ENCODE data around the gene TMEM14C. TPM values are rescaled to one million over a fixed set of nuclear protein-coding genes. Genes with fewer than 3 reads are reported as not detected.
A peak's percentile ranks its signal among the peaks of the same experiment; 100 is the strongest.
"Not testable (repeated sequence)": the region's sequence is repeated elsewhere in the genome, so short reads cannot be mapped to it uniquely, and the experiment has no call there.

TMEM14C gene
- total RNA-seq, 8 experiments from 2014 or later: 84.9 to 199 (median 119) TPM

- in situ Hi-C loops (cut with MboI; ENCODE audit: low pct_unique_long_range_greater_than_20kb in 2 of 9, low sequenced_read_pairs in 9 of 9, unreplicated experiment in 9 of 9): no loop called here
- Histone ChIP-seq H3K4me3 (no peak overlapping the region), H3K4me1 (replicated peaks in 1 of 2) (peaks cover 14 to 16% of the 10 kb centered on the region in 2 donors), H3K27ac (no peak overlapping the region)
- no peak for ATAC-seq (replicated peaks in 6 of 8)
- WGBS, 10 experiments: 72 to 100% (median 82%) methylated on average over 2 to 5 of the region's 6 CpGs; no CpG with 5 or more reads in 3 of the 10 experiments
Observed at GRCh38 chr6:10725044-10725443, 2.2 kb downstream of the TMEM14C start.

GRCh38 chr6:10725716-10726115, 2.8 kb downstream of the TMEM14C start:
- WGBS, 10 experiments: 70 to 100% (median 91%) methylated on average over 1 to 4 of the region's 9 CpGs; no CpG with 5 or more reads in 4 of the 10 experiments
- H3K4me1 ChIP-seq (replicated peaks in 1 of 2): peaks cover 14 to 16% of the 10 kb centered on the region in 2 donors
- in situ Hi-C loops (cut with MboI; ENCODE audit: low pct_unique_long_range_greater_than_20kb in 2 of 9, low sequenced_read_pairs in 9 of 9, unreplicated experiment in 9 of 9): no loop called here
- H3K27ac ChIP-seq: no peak overlapping the region
- no peak overlapping the region for H3K4me3 ChIP-seq
- ATAC-seq (replicated peaks in 6 of 8): no peak

GRCh38 chr6:10730254-10730653, 7.4 kb downstream of the TMEM14C start:
- H3K27ac ChIP-seq: no peak overlapping the region
- H3K4me3 ChIP-seq: no peak overlapping the region
- ATAC-seq (replicated peaks in 6 of 8): no peak
- in situ Hi-C loops (cut with MboI; ENCODE audit: low pct_unique_long_range_greater_than_20kb in 2 of 9, low sequenced_read_pairs in 9 of 9, unreplicated experiment in 9 of 9): no loop called here
- WGBS, 10 experiments: 62 to 100% (median 94%) methylated on average over 1 to 3 of the region's 3 CpGs; no CpG with 5 or more reads in 2 of the 10 experiments
- no peaks in the 10 kb centered on the region for H3K4me1 ChIP-seq (replicated peaks in 1 of 2)

- WGBS, 10 experiments: 88 to 100% (median 92%) methylated on average over 2 to 15 of the region's 17 CpGs; no CpG with 5 or more reads in 3 of the 10 experiments
- H3K27ac ChIP-seq: no peak overlapping the region
- no peaks in the 10 kb centered on the region for H3K4me1 ChIP-seq (replicated peaks in 1 of 2)
- H3K4me3 ChIP-seq: no peak overlapping the region
- in situ Hi-C loops (cut with MboI; ENCODE audit: low pct_unique_long_range_greater_than_20kb in 2 of 9, low sequenced_read_pairs in 9 of 9, unreplicated experiment in 9 of 9): no loop called here
- no peak for ATAC-seq (replicated peaks in 6 of 8)
Observed at GRCh38 chr6:10733151-10733715, 10.4 kb downstream of the TMEM14C start.

- ATAC-seq (replicated peaks in 6 of 8): no peak
- Histone ChIP-seq H3K27ac (no peak overlapping the region), H3K4me1 (replicated peaks in 1 of 2) (no peaks in the 10 kb centered on the region), H3K4me3 (no peak overlapping the region)
- in situ Hi-C loops (cut with MboI; ENCODE audit: low pct_unique_long_range_greater_than_20kb in 2 of 9, low sequenced_read_pairs in 9 of 9, unreplicated experiment in 9 of 9): no loop called here
- WGBS, 10 experiments: 93 to 100% (median 98%) methylated on average over 1 to 3 of the region's 3 CpGs; no CpG with 5 or more reads in 4 of the 10 experiments
Observed at GRCh38 chr6:10733863-10734262, 11.0 kb downstream of the TMEM14C start.

GRCh38 chr6:10736731-10737130, 13.9 kb downstream of the TMEM14C start:
- WGBS, 10 experiments: 3 to 100% (median 90%) methylated on average over 2 of the region's 2 CpGs
- no peak for ATAC-seq (replicated peaks in 6 of 8)
- no peaks in the 10 kb centered on the region for H3K4me1 ChIP-seq (replicated peaks in 1 of 2)
- in situ Hi-C loops (cut with MboI; ENCODE audit: low pct_unique_long_range_greater_than_20kb in 2 of 9, low sequenced_read_pairs in 9 of 9, unreplicated experiment in 9 of 9): no loop called here
- H3K27ac ChIP-seq: no peak overlapping the region
- no peak overlapping the region for H3K4me3 ChIP-seq

GRCh38 chr6:10740061-10740460, 17.2 kb downstream of the TMEM14C start:
- H3K27ac ChIP-seq: no peak overlapping the region
- in situ Hi-C loops (cut with MboI; ENCODE audit: low pct_unique_long_range_greater_than_20kb in 2 of 9, low sequenced_read_pairs in 9 of 9, unreplicated experiment in 9 of 9): no loop called here
- H3K4me3 ChIP-seq: no peak overlapping the region
- no peaks in the 10 kb centered on the region for H3K4me1 ChIP-seq (replicated peaks in 1 of 2)
- ATAC-seq (replicated peaks in 6 of 8): no peak

GRCh38 chr6:10741643-10742042, 18.8 kb downstream of the TMEM14C start:
- 81 to 100% (median 93%) methylated on average over 1 to 3 of the region's 4 CpGs; no CpG with 5 or more reads in 3 of the 10 experiments for WGBS, 10 experiments
- H3K27ac ChIP-seq; ATAC-seq (replicated peaks in 6 of 8); in situ Hi-C loops (cut with MboI; ENCODE audit: low pct_unique_long_range_greater_than_20kb in 2 of 9, low sequenced_read_pairs in 9 of 9, unreplicated experiment in 9 of 9); H3K4me3 ChIP-seq; H3K4me1 ChIP-seq (replicated peaks in 1 of 2): not testable (repeated sequence)

GRCh38 chr6:10742251-10742650, 19.4 kb downstream of the TMEM14C start:
- H3K4me1 ChIP-seq (replicated peaks in 1 of 2): peaks cover 9 to 14% of the 10 kb centered on the region in 2 donors
- ATAC-seq (replicated peaks in 6 of 8): no peak
- 80 to 100% (median 93%) methylated on average over 1 to 12 of the region's 12 CpGs; no CpG with 5 or more reads in 3 of the 10 experiments for WGBS, 10 experiments
- H3K27ac ChIP-seq: no peak overlapping the region
- H3K4me3 ChIP-seq: no peak overlapping the region
- in situ Hi-C loops (cut with MboI; ENCODE audit: low pct_unique_long_range_greater_than_20kb in 2 of 9, low sequenced_read_pairs in 9 of 9, unreplicated experiment in 9 of 9): no loop called here

GRCh38 chr6:10743515-10743914, 20.6 kb downstream of the TMEM14C start:
- in situ Hi-C loops (cut with MboI; ENCODE audit: low pct_unique_long_range_greater_than_20kb in 2 of 9, low sequenced_read_pairs in 9 of 9, unreplicated experiment in 9 of 9): no loop called here
- Histone ChIP-seq H3K27ac (no peak overlapping the region), H3K4me1 (replicated peaks in 1 of 2) (peaks cover 11 to 15% of the 10 kb centered on the region in 2 donors), H3K4me3 (no peak overlapping the region)
- no peak for ATAC-seq (replicated peaks in 6 of 8)
- WGBS, 10 experiments: 79 to 100% (median 93%) methylated on average over 2 to 5 of the region's 6 CpGs; no CpG with 5 or more reads in 3 of the 10 experiments

- in situ Hi-C loops (cut with MboI; ENCODE audit: low pct_unique_long_range_greater_than_20kb in 2 of 9, low sequenced_read_pairs in 9 of 9, unreplicated experiment in 9 of 9): no loop called here
- ATAC-seq (replicated peaks in 6 of 8): no peak
- 33 to 90% (median 59%) methylated on average over 1 to 5 of the region's 5 CpGs; no CpG with 5 or more reads in 2 of the 10 experiments for WGBS, 10 experiments
- no peak overlapping the region for H3K27ac ChIP-seq
- H3K4me1 ChIP-seq (replicated peaks in 1 of 2): peaks cover 18 to 24% of the 10 kb centered on the region in 2 donors
- H3K4me3 ChIP-seq: no peak overlapping the region
Observed at GRCh38 chr6:10745116-10745515, 22.2 kb downstream of the TMEM14C start.

- peaks cover 18 to 24% of the 10 kb centered on the region in 2 donors for H3K4me1 ChIP-seq (replicated peaks in 1 of 2)
- WGBS, 10 experiments: 17 to 100% (median 74%) methylated on average over 1 to 9 of the region's 9 CpGs
- H3K27ac ChIP-seq: peak overlapping the region; percentile 85 to 89
- ATAC-seq (replicated peaks in 6 of 8): no peak
- in situ Hi-C loops (cut with MboI; ENCODE audit: low pct_unique_long_range_greater_than_20kb in 2 of 9, low sequenced_read_pairs in 9 of 9, unreplicated experiment in 9 of 9): no loop called here
- peak overlapping the region; percentile 49 to 75 (median 61) for H3K4me3 ChIP-seq
Observed at GRCh38 chr6:10746915-10747250, 24.0 kb downstream of the TMEM14C start.

- peak; percentile 83 to 99 (median 98) for ATAC-seq (replicated peaks in 6 of 8)
- peaks cover 18 to 24% of the 10 kb centered on the region in 2 donors for H3K4me1 ChIP-seq (replicated peaks in 1 of 2)
- H3K27ac ChIP-seq: peak within 1 kb of the TSS; percentile 85 to 89
- H3K4me3 ChIP-seq: peak within 1 kb of the TSS; percentile 49 to 75 (median 61)
- 0 to 24% (median 16%) methylated on average over 1 to 18 of the region's 52 CpGs; no CpG with 5 or more reads in 4 of the 10 experiments for WGBS, 10 experiments
- in situ Hi-C loops (cut with MboI; ENCODE audit: low pct_unique_long_range_greater_than_20kb in 2 of 9, low sequenced_read_pairs in 9 of 9, unreplicated experiment in 9 of 9): no loop called here
Observed at GRCh38 chr6:10747251-10747972, 24.5 kb downstream of the TMEM14C start, which contains the start of gene TMEM14B. TSS of gene TMEM14B (plus strand) at chr6:10747805. CDS start at chr6:10749246, 1,441 bp downstream.
